Right hindlimb (tissue), 1 donor: ENCODE data around the gene DCUN1D2.
A peak's percentile ranks its signal among the peaks of the same experiment; 100 is the strongest.
"Not testable (repeated sequence)": the region's sequence is repeated elsewhere in the genome, so short reads cannot be mapped to it uniquely, and the experiment has no call there.

Source experiments
- DNase-seq: peaks from one replicate; pipeline ENCODE4 v3.0.0-alpha.2; 2018

DCUN1D2 gene

DNA sequence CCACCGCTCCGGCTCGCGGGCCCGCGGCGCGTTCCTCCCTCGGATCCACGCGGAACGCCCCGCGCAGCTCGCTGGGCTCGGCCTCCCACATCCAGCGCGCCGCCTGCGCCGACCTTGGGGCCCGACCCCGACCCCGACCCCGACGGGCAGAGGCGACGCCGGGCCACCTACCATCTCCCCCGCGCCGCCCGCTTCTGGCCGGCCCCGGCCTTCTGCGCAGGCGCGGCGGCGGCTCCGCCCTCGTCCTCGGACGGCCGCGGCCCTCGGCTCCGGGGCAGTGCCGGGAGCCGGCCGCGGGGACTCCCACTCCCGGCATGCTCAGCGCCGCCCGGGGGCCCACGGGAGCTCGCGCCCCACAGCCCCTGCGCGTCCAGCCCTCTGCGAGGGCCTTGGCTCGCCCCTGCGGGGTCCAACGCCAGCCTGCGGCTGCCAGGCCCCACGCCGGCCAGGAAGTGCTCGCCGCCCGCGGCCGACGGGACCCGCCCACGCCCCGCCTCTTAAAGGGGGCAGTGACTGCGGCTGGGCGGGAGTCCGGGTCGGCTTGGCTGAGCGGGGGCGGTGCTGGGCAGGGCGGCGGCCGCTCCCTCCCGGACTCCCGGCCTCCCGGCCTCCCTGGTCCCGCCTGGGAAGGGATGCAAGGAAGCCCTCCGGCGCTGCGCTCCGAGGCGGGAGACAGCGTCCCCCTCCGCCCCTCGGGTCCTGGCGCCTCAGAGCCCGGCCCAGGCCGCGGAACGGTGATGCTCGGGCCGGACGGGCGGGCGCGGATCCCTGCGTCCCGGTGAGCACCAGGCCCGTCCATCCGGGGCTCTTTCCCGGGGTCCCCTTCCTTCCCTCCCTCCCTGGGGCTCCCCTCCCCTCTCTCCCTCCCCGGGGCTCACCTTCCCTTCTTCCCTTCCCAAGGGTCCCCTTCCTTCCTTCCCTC is at the start of gene DCUN1D2:
TSS of gene DCUN1D2 (minus strand) at position 216 of the 922 bp plus-strand sequence. CDS start at position 174, 42 bp downstream.
- peak; percentile 97 for DNase-seq

DNA sequence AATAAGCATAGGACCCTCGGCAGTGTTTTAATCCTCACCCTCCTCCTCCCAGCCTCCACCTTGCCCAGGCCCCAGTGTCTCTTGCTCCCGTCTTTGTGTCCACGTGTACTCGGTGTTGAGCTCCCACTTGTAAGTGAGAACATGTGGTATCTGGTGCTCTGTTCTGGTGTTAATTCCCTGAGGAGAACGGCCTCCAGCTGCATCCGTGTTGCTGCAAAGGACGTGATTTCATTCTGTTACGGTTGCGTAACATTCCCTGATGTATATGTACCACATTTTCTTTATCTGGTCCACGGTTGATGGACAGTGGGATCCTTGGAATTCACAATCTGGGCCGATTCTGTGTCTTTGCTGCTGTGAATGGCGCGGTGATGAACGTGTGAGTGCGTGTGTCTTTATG is 49.3 kb upstream of the DCUN1D2 start:
- no peak for DNase-seq

DNA sequence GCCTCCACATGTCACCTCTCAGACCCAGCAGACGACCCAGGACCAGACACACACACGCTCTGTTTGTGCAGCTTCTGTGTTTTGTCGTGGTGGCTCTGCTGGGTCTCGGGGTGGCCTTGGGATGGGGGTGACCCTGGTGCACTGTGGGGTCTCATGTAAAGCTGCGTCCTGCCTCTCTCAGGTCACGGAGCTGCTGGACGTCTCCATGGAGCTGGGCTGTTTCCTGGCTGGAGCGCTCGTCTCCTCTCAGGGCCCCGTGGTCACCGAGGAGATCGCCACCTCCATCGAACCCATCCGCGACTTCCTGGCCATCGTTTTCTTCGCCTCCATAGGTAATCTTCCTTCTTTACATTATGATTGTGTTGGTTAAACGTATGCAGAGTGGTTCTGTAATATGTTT is 48.7 kb upstream of the DCUN1D2 start:
- DNase-seq: no peak

DNA sequence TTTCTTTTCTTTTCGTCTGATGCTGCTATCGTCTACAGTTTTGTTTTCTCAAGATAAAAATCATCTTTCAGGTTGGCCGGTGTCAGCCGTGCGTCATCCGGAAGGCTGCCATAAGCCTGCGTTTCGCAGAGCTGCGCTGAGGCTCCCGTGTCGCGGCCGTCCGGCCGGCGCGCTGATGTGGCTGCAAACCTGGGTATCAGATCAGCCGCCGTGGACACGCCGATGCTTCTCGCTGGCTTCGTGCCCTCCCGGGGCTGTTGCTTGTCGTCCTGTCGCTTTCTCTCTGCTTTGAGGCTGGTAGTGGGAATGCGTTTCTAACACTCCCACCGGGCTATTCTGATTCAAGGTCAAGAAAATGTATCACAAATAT is 48.2 kb upstream of the DCUN1D2 start:
- no peak for DNase-seq

DNA sequence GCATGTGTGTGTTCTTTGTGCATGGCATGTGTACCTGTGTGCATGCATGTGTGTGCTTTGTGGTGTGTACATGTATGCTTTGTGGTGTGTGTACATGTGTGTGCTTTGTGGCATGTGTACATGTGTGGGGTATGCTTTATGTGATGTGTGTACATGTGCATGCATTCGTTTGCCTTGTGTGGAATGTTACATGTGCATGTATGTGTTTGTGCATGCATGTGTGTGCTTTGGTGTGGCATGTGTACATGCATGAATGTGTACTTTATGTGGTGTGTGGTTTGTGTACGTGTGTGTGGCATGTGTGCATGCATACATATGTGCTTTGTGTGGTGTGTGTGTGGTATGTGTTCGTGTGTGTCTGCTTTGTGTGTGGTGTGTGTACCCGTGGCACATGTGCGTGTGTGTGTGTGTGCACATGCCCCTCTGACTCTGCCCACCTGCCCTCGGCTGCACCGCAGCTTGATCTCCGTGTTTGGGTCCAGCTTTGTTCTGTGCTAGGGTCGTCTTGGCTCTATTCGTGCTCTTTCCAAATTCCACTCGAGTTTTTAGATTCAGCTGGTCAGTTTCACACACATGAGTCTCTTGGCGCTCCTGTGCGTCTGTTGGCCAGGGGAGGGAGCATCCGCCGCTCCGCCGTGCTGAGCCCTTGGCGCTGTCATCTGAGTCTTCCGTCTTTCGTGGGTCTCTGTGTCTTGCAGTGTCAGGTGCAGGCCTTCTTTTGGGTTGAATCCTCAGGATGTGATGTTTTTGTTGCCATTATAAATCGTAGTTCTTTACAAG is 47.6 kb upstream of the DCUN1D2 start:
- DNase-seq: no peak

DNA sequence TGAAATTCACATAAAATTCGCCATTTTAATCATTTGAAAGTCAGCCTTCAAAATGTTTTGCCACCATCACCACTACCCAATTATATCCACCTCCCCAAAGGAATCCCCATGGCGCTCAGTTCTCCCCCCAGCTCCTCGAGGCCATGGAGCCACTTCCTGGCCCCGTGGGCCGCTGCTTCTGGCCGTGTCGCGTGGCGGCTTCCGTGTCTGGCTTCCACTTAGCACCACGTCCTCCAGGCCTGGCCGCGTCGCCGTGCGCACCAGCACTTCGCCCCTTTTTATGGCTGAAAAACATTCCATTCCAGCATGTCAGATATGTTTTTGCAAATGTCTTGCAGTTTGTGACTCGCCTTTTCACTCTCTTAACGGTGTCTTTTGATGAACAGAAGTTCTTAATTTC is 46.7 kb upstream of the DCUN1D2 start:
- DNase-seq: no peak

DNA sequence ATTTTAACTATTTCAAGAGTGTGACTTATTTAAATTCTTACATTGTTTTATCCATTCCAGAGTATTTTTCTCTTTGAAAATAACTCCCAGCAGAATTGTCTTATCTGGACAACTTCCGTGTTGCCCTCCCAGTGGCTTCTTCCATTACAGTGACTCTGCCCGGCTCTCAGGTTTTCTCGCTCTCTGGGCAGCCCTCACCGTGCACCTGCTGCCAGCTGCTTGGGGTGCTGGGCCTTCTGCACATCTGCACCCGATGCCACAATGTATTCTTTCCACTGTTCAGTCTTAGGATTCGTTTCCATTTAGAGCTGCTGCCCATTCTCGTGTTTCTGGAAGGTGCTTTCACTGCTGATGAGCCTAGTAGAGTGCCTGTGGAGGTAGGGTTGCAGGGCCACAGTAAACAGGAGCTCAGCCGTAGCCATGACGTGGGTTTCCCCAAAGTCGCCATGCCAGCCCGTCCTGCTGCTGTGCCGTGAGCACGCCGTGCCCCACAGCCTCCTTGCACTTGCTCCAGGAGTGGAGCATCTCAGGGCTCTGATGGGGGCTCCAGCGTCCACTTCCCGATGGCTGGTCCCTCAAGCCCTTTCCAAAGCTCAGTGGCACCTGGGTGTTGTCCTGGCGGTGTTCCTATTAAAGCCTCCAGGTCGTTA is 46.1 kb upstream of the DCUN1D2 start:
- no peak for DNase-seq

DNA sequence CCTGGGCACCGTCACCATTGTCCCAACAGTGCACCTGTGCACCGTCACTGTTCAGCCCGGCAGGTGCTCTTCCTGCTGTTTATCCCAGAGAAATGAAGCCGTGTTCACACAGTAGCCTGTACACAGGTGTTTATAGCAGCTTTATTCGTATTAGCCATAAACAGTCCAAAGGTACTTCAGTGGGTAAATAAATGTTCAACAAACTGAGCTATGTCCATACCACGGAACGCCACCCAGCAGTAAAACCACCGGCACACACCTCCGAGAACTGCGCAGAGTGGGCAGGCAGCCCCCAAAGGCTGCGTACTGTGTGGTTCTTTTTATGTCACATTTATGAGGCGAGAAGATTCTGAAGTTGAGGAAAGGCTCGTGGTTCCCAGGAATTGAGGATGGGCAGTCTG is 44.9 kb upstream of the DCUN1D2 start:
- DNase-seq: no peak

DNA sequence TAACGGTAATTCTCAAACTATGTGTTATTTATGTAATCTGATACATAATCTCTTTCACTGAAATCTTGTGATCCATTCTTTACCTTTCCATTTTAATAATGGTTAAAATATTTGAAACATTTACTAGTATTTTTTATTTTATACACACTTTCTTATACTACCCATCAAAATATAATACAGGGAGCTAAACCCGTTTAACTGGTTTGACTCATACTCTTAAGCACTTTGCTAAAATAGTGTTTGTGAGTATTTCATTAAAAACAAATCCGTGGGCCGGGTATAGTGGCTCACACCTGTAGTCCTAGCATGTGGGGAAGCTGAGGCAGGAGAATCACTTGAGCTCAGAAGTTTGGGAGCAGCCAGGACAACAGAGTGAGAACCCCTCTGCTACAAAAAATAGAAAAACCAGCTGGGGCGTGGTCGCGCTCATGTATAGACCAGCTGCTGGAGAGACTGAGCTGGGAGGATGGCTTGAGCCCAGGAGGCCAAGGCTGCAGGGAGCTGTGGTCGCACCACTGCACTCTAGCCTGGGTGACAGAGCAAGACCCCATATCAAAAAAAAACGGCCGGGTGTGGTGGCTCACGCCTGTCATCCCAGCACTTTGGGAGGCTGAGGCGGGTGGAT is 43.8 kb upstream of the DCUN1D2 start:
- no peak for DNase-seq

DNA sequence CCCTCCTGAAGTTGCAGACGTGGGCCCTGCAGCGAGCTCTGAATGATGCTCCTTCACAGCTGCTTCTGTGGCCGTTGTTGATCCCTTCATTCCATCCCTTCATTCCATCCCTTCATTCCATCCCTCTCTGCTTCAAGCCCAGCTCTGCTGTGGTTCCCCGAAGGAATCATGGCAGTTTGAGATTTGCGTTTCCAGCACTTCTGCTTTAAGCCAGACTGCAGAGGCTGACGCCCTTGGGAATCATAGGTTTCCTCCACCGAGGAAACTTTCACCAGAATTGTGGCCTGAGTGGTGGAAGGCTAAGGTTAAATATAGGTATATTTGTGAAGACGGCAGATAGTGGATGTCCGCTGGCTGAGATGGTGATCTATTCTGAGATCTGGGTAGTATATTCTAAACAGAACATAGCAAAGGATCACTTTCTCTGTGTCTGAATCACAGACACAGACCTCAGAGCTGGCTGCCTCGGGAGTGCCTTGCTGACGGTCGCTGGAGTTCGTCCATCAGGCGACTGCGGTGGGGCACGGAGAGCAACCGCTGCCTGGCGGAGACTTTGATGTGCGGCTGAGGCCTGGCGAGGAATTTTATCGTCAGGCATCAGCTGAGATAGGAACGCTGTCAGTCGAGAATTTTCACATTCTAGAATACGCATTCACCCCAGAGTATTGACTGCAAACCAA is 42.8 kb upstream of the DCUN1D2 start:
- DNase-seq: peak; percentile 48

DNA sequence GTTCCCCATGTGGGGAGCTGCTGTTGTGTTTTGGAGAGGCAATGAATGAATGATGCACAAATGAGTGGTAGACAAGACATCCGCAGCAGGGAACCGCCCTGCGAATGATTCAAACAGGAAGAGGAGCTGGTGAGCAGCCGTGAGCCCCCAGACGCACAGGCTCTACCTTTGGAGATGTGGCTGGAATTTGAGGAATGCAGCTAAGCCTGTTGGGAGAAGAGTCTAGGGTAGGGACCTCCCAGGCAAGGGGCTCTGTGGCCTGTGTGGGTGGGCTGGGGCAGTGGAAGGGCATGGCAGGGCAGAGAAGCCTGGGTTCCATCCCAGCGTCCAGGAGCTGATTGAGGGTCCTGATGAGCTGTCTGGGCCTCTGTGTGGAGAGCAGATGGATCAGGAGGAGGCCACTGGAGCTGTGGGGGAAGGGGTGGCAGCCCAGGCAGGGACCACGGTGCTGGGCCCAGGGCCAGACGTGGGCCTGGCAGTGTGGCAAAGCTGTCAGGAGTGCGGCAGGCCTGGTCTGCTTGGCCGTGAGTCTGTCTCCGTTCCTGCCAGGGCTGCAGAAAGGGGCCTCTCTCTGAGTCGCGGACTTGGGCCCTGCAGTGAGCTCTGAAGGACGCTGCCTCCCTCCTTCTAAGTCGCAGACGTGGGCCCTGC is 41.8 kb upstream of the DCUN1D2 start:
- no peak for DNase-seq

DNA sequence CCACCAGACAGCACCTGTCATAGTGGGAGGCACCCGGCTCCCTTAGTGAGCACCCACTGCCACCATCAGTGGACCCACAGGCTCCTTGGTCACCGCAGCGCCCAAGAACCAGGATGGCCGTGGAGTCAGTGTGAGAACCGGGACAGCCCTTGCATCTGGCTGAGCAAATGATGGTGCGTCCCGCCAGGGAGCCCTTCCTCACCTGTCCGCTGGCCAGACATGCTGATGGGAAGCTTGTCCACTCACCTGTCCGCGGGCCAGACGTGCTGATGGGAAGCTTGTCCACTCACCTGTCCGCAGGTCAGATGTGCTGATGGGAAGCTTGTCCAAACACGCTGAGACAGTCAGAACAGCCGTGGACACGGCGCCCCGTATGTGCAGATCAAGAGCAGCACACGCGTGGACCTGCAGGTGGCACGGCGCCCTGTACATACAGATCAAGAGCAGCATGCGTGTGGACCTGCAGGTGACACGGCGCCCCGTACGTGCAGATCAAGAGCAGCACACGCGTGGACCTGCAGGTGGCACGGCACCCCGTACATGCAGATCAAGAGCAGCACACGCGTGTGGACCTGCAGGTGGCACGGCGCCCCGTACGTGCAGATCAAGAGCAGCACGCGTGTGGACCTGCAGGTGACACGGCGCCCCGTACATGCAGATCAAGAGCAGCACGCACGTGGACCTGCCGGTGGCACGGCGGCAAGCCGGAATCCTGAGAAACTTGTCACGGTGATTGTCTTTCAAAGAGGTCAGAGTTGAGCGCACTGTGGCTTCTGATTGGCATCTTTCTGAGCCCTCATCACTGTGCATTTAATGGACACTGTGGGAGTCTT is 40.7 kb upstream of the DCUN1D2 start:
- DNase-seq: no peak

DNA sequence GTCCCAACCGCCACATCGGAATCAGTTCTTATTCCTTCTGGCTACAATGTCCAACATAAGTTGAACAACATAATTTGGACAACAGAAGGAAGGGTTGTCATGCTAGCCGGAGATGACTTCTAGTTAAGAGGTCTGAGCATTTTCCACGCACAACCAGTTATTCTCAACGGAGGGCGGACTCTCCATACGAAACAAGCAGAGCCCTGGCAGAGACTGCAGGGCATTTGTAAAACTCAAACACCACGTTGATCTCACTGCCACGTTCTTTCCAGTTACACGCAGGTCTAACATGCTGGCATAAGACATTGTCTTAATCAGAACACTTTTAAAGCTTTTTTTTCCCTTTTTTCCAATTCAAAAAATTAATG is 38.3 kb upstream of the DCUN1D2 start:
- DNase-seq: no peak

DNA sequence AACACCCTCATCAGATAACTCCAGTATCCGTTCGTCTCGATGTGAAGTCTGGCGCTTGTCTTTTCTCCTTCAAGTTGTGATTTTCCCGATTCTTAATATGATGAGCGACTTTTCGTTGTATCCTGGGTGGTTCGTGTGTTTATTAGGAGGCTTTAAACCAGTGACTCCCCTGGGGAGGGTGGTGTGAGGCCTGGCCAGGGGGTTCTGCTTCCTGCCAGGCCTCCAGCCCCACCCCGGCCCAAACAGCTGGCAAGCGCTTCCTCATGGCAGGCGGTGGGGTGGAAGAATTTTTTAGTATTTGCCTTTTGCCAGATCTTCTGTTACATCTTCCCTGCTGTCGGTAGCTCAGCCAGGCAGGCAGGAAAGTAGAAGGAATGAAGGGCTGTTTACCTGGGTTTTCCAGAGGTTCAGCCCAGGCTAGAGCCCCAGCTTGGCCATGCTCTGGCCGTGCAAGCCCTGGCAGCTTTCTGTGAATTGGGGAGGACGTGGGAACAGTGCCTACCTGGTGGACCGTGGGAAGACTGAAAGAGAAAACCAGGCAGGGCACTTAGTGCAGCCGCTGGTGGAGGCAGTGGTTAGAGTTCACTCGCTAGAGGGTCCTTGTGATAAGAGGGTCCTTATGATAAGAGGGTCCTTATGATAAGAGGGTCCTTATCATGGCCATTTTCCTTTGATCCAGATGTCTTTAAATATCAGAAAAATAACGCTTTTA is 37.7 kb upstream of the DCUN1D2 start:
- DNase-seq: no peak

DNA sequence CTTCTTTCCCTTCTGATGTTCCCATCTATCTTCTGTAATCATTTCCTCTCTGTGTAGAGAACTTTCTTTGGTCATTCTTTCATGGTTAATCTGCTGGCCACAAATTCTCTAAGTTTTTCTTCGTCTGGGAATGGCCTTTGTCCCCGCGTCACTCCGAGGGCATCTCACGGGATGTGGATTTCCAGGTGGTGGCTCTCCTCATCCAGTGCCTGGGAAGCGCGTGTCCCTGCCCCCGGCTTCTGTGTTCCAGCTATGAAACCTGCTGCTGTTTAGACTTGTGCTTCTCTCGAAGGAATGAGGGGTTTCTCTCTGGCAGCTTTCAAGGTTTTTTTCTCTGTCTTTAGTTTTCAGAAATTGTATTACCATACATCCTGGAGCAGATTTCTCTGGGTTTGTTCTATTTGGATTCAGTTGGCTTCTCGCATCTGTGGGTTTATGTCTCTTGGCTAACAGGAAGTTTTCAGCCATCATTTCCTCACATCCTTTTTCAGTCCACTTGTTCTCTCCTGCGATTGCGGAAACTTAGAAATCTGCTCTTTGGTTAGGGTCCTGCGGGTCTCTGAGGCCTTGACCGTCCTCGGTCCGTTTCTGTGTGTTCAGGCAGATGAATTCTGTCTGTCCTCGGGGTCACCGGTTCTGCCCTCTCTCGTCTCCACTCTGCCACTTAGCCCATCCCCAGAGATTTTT is 36.9 kb upstream of the DCUN1D2 start:
- no peak for DNase-seq

DNA sequence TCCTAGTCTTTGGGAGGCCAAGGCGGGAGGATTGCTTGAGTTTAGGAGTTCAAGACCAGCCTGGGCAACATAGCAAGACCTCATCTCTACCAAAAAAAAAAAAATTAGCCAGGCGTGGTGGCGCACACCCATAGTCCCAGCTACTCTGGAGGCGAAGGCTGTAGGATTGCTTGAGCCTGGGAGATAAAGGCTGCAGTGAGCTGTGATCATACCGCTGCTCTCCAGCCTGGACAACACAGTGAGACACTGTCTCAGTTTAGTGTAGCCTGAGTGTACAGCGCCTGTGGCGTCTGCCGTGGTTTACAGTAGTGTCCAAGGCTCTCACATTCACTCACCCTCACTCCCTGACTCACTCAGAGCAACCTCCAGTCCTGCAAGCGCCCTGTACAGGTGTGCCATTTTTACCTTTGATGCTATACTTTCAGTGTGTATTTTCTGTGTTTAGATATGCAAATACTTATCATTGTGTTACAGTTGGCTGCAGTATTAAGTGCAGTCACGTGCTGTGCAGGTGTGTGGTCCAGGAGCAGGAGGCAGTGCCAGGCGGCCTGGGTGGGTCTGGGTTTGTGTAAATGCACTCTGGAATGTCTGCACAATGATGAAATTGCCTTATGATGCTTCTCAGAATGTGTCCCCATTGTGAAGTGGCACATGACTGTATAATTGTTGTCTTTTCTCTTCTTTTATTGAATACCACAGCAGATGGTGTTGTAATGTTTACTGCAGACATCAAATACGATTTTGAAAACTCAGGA is 36.1 kb upstream of the DCUN1D2 start:
- DNase-seq: no peak

DNA sequence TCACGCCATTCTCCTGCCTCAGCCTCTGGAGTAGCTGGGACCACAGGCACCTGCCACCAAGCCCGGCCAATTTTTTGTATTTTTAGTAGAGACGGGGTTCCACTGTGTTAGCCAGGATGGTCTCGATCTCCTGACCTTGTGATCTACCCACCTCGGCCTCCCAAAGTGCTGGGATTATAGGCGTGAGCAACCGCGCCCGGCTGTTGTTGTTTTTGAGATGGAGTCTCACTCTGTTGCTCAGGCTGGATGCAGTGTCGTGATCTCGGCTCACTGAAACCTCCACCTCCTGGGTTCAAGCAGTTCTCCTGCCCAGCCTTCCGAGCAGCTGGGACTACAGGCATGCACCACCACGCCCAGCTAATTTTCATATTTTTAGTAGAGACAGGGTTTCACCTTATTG is 31.9 kb upstream of the DCUN1D2 start:
- not testable (repeated sequence) for DNase-seq

DNA sequence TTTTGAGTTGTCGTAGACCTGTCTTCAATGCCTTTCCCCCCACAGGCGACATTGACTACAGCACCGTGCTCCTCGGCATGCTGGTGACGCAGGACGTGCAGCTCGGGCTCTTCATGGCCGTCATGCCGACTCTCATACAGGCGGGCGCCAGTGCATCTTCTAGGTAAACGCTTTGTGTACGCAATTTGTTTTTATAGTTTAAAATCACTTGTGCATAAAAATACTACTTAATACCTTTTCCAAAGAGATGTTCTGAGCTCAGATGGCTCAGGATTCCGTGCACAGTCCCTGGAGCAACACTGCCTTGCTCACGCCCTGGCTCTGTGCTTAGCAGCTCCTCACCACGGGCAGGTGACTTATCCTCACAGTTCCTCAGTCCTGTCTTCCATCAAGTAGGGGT is 30.1 kb upstream of the DCUN1D2 start:
- DNase-seq: no peak

DNA sequence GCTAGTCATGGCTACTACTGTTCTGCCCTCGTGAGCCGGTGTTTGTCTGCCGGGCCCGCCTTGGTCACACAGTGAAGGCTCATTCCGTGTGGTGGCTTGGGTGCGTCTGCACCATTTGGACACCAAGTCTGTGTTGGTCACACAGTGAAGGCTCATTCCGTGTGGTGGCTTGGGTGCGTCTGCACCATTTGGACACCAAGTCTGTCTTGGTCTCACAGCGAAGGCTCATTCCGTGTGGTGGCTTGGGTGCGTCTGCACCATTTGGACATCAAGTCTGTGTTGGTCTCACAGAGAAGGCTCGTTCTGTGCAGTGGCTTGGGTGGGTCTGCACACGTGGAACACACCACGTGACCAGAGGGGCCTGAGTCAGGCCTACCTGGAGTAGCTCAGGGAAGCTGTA is 29.0 kb upstream of the DCUN1D2 start:
- no peak for DNase-seq
